ENCODE results near the gene ELK3. TPM values are rescaled to one million over a fixed set of nuclear protein-coding genes. Genes with fewer than 3 reads are reported as not detected.

The ELK3 gene
- total and polyA plus RNA-seq, 2 donors: 14.6 to 17.8 TPM

DNA sequence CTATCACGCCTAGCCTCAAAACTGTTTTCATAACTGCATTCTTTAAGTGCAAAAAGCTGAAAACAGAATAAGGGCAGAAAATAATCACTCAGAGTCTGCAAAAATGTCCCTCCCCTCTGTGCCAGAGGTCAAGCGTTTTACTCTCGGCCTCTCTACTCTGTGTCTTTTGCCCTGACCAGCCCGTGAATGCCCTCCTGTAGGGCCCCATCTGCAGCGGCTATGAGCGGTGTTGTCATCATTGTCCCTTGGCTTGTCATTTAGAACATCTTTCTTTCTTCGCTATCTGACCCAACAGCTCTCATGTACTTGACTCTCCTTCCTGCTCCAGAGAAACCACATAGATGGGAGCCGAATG, 21.7 kb downstream of the ELK3 start:
- H3K27ac ChIP-seq (ENCODE audit: low read depth in 1 of 2, low read length in 1 of 2): no peak overlapping the region
- peaks cover 0 to 2% of the 10 kb centered on the region in 2 donors for H3K36me3 ChIP-seq (ENCODE audit: control insufficient read depth in 2 of 2, insufficient read depth in 2 of 2, low read length in 1 of 2)
- 94% methylated on average over 8 of the region's 8 CpGs for WGBS
- no peak overlapping the region for H3K4me3 ChIP-seq (ENCODE audit: low read length in 2 of 2)
- peaks cover 12 to 50% of the 10 kb centered on the region in 2 donors for H3K4me1 ChIP-seq (ENCODE audit: control insufficient read depth in 2 of 2, insufficient read depth in 2 of 2, low read length in 2 of 2)
- no peak for DNase-seq (ENCODE audit: low read depth in 6 of 9, low spot score in 9 of 9)
- H3K27me3 ChIP-seq (ENCODE audit: control insufficient read depth in 2 of 2, insufficient read depth in 1 of 2, low read length in 1 of 2): no peaks in the 10 kb centered on the region
- H3K9me3 ChIP-seq (ENCODE audit: control insufficient read depth in 2 of 2, insufficient read depth in 1 of 2, low read length in 1 of 2): no peaks in the 10 kb centered on the region

DNA sequence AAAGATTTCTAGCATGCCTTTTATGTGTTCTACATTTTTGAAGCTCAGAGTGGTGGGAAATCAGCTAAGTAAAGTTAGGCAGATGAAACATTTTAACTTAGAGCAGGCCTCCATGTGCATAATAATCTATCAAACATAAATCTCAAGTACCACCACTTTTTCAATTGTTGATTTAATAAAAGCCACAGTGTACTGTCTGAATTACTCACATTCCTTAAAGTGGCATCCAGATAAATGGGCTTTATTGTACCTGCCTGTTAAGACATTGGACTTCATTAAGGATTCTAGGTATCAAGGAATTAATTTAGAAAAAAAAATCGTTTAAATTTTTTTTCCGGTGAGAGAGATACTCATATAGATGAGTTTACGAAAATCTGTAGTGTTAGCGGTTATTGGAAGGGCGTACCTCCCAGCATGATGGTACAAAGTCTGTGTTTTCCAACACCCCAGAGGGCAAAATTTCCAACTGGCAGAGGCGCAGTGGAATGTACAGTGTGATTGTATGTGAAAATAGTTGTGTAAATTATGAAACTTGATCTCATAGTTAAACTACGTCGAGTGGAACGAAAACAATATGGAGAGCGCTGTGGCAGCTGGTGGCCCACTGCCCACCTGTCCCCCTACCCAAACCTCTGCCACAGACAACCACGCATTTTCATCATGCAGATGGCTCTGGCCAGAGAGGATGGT, 25.0 kb downstream of the ELK3 start:
- H3K4me1 ChIP-seq (ENCODE audit: control insufficient read depth in 2 of 2, insufficient read depth in 2 of 2, low read length in 2 of 2): peaks cover 0 to 26% of the 10 kb centered on the region in 2 donors
- DNase-seq (ENCODE audit: low read depth in 6 of 9, low spot score in 9 of 9): no peak
- 96% methylated on average over 11 of the region's 11 CpGs for WGBS

DNA sequence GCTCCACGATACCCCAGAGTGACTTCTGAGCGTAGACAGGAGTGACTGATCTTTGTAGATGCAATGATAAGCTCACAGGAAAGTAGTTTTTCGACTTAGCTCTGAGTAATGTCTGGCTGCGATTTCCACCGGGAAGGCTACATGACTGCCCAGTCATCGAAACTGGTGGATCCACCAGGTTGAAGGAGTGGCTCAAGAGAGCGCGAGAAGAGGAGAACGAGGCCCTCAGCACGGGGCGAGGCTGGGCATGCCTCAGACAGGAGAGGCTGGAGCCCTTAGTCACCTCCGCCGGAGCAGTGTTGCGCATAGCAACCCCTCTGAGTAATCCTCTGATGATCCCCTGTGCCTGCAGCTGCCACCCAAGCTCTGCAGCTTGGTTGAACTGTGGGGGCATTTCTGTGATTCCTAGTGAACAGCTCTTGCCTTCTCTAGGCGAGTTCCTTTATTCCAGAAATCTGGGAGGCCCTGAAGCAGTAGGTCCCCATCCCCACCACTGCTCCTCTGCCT, 25.6 kb downstream of the ELK3 start:
- Histone ChIP-seq H3K27me3 (ENCODE audit: control insufficient read depth in 2 of 2, insufficient read depth in 1 of 2, low read length in 1 of 2) (no peaks in the 10 kb centered on the region), H3K4me1 (ENCODE audit: control insufficient read depth in 2 of 2, insufficient read depth in 2 of 2, low read length in 2 of 2) (peaks cover 0 to 24% of the 10 kb centered on the region in 2 donors), H3K27ac (ENCODE audit: low read depth in 1 of 2, low read length in 1 of 2) (no peak overlapping the region), H3K9me3 (ENCODE audit: control insufficient read depth in 2 of 2, insufficient read depth in 1 of 2, low read length in 1 of 2) (no peaks in the 10 kb centered on the region), H3K36me3 (ENCODE audit: control insufficient read depth in 2 of 2, insufficient read depth in 2 of 2, low read length in 1 of 2) (peaks cover 0 to 20% of the 10 kb centered on the region in 2 donors), H3K4me3 (ENCODE audit: low read length in 2 of 2) (no peak overlapping the region)
- DNase-seq (ENCODE audit: low read depth in 6 of 9, low spot score in 9 of 9): no peak
- WGBS: 90% methylated on average over 15 of the region's 15 CpGs

More for the DNA sequence above, 25.0 kb downstream of the ELK3 start:
- Histone ChIP-seq H3K9me3 (ENCODE audit: control insufficient read depth in 2 of 2, insufficient read depth in 1 of 2, low read length in 1 of 2) (no peaks in the 10 kb centered on the region), H3K27ac (ENCODE audit: low read depth in 1 of 2, low read length in 1 of 2) (no peak overlapping the region), H3K36me3 (ENCODE audit: control insufficient read depth in 2 of 2, insufficient read depth in 2 of 2, low read length in 1 of 2) (peaks cover 0 to 16% of the 10 kb centered on the region in 2 donors), H3K27me3 (ENCODE audit: control insufficient read depth in 2 of 2, insufficient read depth in 1 of 2, low read length in 1 of 2) (no peaks in the 10 kb centered on the region), H3K4me3 (ENCODE audit: low read length in 2 of 2) (no peak overlapping the region)

DNA sequence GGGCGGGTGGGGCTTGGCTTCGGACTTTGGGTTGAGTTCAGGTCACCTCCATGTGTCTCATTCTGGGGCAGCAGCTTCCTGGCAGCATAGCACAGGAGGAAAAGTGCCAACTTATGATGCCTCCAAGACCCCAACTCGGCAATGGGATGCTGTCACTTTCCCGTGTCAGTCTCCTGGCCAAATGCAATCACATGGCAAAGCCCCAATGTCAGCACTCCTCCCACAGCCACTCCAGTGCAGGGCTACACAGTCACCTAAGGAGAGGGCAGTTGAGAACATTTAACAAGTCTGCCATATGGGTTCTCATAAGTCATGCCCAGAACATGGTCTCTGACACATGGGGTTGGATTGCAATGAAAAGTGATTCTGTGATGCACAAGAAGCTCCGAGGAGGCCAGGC, 26.7 kb downstream of the ELK3 start:
- H3K9me3 ChIP-seq (ENCODE audit: control insufficient read depth in 2 of 2, insufficient read depth in 1 of 2, low read length in 1 of 2): no peaks in the 10 kb centered on the region
- no peaks in the 10 kb centered on the region for H3K27me3 ChIP-seq (ENCODE audit: control insufficient read depth in 2 of 2, insufficient read depth in 1 of 2, low read length in 1 of 2)
- DNase-seq (ENCODE audit: low read depth in 6 of 9, low spot score in 9 of 9): no peak
- H3K4me1 ChIP-seq (ENCODE audit: control insufficient read depth in 2 of 2, insufficient read depth in 2 of 2, low read length in 2 of 2): peaks cover 0 to 14% of the 10 kb centered on the region in 2 donors
- peaks cover 6 to 28% of the 10 kb centered on the region in 2 donors for H3K36me3 ChIP-seq (ENCODE audit: control insufficient read depth in 2 of 2, insufficient read depth in 2 of 2, low read length in 1 of 2)
- WGBS: 95% methylated on average over 5 of the region's 5 CpGs
- no peak overlapping the region for H3K27ac ChIP-seq (ENCODE audit: low read depth in 1 of 2, low read length in 1 of 2)
- no peak overlapping the region for H3K4me3 ChIP-seq (ENCODE audit: low read length in 2 of 2)

DNA sequence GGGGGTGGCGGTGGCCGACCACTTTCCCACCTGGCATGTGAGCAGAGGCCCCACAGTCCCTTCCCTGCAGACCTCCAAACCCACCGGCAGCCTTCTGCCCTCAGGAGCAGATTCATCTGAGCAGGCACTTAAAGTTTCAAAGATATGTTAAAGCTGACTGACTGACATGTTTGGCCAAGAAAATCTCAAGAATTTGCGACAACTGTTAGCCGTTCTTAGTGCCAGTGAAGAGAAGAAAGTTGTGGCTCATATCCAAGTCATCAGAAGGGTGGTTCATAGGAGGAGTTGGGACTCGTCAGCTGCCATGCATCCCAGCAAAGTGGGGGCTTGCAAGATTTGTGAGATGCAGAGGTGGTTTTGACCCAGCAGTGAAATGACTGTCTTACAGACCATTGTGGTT, 27.2 kb downstream of the ELK3 start:
- Histone ChIP-seq H3K4me1 (ENCODE audit: control insufficient read depth in 2 of 2, insufficient read depth in 2 of 2, low read length in 2 of 2) (peaks cover 0 to 10% of the 10 kb centered on the region in 2 donors), H3K4me3 (ENCODE audit: low read length in 2 of 2) (no peak overlapping the region), H3K9me3 (ENCODE audit: control insufficient read depth in 2 of 2, insufficient read depth in 1 of 2, low read length in 1 of 2) (no peaks in the 10 kb centered on the region), H3K27me3 (ENCODE audit: control insufficient read depth in 2 of 2, insufficient read depth in 1 of 2, low read length in 1 of 2) (no peaks in the 10 kb centered on the region), H3K27ac (ENCODE audit: low read depth in 1 of 2, low read length in 1 of 2) (no peak overlapping the region), H3K36me3 (ENCODE audit: control insufficient read depth in 2 of 2, insufficient read depth in 2 of 2, low read length in 1 of 2) (peaks cover 11 to 31% of the 10 kb centered on the region in 2 donors)
- no peak for DNase-seq (ENCODE audit: low read depth in 6 of 9, low spot score in 9 of 9)
- 93% methylated on average over 6 of the region's 6 CpGs for WGBS

DNA sequence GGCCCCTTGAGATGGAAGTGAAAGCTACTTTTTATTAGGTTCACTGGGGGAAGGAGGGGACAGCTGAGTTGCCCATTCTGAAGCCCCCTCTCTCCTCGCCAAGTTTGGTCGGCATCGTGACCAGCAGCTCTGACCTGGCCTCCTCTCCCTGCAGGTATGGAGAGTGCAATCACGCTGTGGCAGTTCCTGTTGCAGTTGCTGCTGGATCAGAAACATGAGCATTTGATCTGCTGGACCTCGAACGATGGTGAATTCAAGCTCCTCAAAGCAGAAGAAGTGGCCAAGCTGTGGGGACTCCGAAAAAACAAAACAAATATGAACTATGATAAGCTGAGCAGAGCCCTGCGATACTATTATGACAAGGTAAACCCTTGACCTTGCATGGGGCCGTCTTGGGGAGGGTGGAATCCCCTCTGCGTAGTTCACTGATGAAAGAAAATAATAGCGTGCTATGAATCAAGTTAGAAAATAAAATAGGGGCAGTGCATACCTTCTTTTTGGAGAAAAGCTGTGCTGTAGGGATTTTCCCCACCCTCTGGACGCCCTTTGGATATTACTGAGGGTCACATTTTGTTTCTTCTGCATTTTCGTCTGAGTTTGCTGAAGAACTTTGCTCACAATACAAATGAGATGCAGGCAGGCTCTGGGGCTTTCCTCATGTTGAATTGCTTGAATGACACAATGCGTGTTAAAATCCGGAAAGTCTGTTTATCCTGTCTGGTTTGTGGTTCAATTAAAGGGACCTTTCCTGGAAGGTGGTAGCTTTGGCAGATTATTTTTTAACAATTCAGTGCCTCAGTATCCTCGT, 29.4 kb downstream of the ELK3 start:
- DNase-seq (ENCODE audit: low read depth in 6 of 9, low spot score in 9 of 9): no peak
- Histone ChIP-seq H3K27ac (ENCODE audit: low read depth in 1 of 2, low read length in 1 of 2) (no peak overlapping the region), H3K36me3 (ENCODE audit: control insufficient read depth in 2 of 2, insufficient read depth in 2 of 2, low read length in 1 of 2) (peaks cover 12 to 31% of the 10 kb centered on the region in 2 donors), H3K9me3 (ENCODE audit: control insufficient read depth in 2 of 2, insufficient read depth in 1 of 2, low read length in 1 of 2) (no peaks in the 10 kb centered on the region), H3K4me1 (ENCODE audit: control insufficient read depth in 2 of 2, insufficient read depth in 2 of 2, low read length in 2 of 2) (peaks cover 0 to 10% of the 10 kb centered on the region in 2 donors), H3K27me3 (ENCODE audit: control insufficient read depth in 2 of 2, insufficient read depth in 1 of 2, low read length in 1 of 2) (no peaks in the 10 kb centered on the region), H3K4me3 (ENCODE audit: low read length in 2 of 2) (no peak overlapping the region)
- WGBS: 75% methylated on average over 16 of the region's 16 CpGs

DNA sequence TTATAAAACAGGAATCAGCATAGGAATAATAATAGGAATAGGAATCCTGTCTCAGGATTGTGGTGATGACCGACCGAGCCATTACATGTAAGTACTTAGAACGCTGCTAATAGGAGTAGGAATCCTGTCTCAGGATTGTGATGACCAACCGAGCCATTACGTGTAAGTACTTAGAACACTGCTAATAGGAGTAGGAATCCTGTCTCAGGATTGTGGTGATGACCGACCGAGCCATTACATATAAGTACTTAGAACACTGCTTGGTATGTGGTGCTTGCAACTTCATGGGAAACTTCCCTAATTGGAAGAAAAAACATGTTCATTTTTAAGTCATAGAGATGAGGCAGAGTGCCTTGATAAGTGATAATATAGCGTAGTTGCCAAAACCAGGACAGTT, 30.0 kb downstream of the ELK3 start:
- peaks cover 0 to 10% of the 10 kb centered on the region in 2 donors for H3K4me1 ChIP-seq (ENCODE audit: control insufficient read depth in 2 of 2, insufficient read depth in 2 of 2, low read length in 2 of 2)
- H3K9me3 ChIP-seq (ENCODE audit: control insufficient read depth in 2 of 2, insufficient read depth in 1 of 2, low read length in 1 of 2): no peaks in the 10 kb centered on the region
- 96% methylated on average over 8 of the region's 8 CpGs for WGBS
- DNase-seq (ENCODE audit: low read depth in 6 of 9, low spot score in 9 of 9): no peak
- H3K36me3 ChIP-seq (ENCODE audit: control insufficient read depth in 2 of 2, insufficient read depth in 2 of 2, low read length in 1 of 2): peaks cover 12 to 31% of the 10 kb centered on the region in 2 donors
- H3K4me3 ChIP-seq (ENCODE audit: low read length in 2 of 2): no peak overlapping the region
- no peaks in the 10 kb centered on the region for H3K27me3 ChIP-seq (ENCODE audit: control insufficient read depth in 2 of 2, insufficient read depth in 1 of 2, low read length in 1 of 2)
- H3K27ac ChIP-seq (ENCODE audit: low read depth in 1 of 2, low read length in 1 of 2): no peak overlapping the region

DNA sequence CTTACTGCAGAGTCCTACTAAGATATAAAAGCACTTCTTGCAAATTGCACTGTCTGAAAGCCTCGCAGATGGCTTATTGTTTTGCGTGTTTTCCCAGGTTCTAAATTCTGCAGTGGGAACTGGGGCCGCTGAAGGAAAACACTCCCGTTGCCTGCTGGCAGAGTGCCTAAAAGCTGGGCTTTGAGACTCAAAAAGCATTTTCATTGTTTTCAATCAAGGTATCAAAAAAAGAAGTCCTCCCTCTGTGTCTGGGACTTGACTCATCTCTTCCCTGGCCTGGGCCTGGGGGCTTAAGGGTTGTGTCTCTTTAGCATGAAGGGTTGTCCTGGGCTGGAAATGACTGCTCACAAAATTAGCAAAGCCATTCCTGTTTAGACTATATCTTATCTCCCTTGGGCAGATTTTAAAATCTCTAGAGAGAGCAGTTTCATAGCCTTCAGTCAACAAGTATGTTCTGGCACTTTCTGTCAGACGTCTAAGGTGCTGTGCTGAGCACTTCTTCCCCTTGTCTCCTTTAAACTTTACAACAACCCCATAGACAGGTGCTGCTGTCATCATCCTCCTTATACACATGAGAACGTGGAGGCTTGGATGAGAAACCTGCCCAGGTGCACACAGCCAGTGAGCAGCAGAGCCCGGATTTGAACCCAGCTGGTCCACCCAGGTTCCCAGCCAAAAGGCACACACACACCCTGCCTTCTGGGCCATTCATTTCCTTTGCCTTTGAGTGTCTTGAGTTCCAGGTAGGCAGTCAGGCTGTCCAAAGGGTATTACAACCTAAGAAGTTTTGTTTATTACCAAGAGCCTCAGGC, 31.1 kb downstream of the ELK3 start:
- H3K27me3 ChIP-seq (ENCODE audit: control insufficient read depth in 2 of 2, insufficient read depth in 1 of 2, low read length in 1 of 2): no peaks in the 10 kb centered on the region
- WGBS: 85% methylated on average over 7 of the region's 7 CpGs
- no peak overlapping the region for H3K27ac ChIP-seq (ENCODE audit: low read depth in 1 of 2, low read length in 1 of 2)
- H3K4me3 ChIP-seq (ENCODE audit: low read length in 2 of 2): no peak overlapping the region
- DNase-seq (ENCODE audit: low read depth in 6 of 9, low spot score in 9 of 9): no peak
- H3K4me1 ChIP-seq (ENCODE audit: control insufficient read depth in 2 of 2, insufficient read depth in 2 of 2, low read length in 2 of 2): peaks cover 0 to 3% of the 10 kb centered on the region in 2 donors
- H3K36me3 ChIP-seq (ENCODE audit: control insufficient read depth in 2 of 2, insufficient read depth in 2 of 2, low read length in 1 of 2): peaks cover 12 to 34% of the 10 kb centered on the region in 2 donors
- H3K9me3 ChIP-seq (ENCODE audit: control insufficient read depth in 2 of 2, insufficient read depth in 1 of 2, low read length in 1 of 2): no peaks in the 10 kb centered on the region
